ENCODE results near the gene ZNF664. TPM values are rescaled to one million over a fixed set of nuclear protein-coding genes. Genes with fewer than 3 reads are reported as not detected.
A peak's percentile ranks its signal among the peaks of the same experiment; 100 is the strongest.

ZNF664 gene
- total and polyA plus RNA-seq, 12 donors: 36.9 to 94.6 (median 76.9) TPM

DNA sequence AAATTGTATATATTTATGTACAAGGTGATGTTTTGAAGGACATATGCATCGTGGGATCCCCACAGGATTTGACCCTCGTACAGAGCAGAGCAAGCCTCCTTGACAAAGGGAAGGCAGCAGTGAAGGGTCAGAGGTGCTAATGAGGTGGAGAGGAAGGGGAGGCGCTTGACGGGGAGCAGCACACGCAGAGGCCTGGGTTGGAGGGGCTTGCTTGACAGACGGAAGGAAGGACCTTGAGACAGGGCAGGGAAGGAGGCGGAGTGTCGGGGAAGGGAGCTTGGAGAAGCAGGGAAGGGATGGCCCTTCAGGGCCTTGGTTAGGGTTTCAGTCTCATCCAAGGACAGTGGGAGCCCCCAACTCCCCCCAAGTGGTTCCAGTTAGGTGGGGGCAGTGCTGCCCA lies 52.6 kb downstream of the ZNF664 start:
- TF ChIP-seq, protein P1, sequence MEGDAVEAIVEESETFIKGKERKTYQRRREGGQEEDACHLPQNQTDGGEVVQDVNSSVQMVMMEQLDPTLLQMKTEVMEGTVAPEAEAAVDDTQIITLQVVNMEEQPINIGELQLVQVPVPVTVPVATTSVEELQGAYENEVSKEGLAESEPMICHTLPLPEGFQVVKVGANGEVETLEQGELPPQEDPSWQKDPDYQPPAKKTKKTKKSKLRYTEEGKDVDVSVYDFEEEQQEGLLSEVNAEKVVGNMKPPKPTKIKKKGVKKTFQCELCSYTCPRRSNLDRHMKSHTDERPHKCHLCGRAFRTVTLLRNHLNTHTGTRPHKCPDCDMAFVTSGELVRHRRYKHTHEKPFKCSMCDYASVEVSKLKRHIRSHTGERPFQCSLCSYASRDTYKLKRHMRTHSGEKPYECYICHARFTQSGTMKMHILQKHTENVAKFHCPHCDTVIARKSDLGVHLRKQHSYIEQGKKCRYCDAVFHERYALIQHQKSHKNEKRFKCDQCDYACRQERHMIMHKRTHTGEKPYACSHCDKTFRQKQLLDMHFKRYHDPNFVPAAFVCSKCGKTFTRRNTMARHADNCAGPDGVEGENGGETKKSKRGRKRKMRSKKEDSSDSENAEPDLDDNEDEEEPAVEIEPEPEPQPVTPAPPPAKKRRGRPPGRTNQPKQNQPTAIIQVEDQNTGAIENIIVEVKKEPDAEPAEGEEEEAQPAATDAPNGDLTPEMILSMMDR (IDR thresholded peaks at IDR 0.05): no peak
- Histone ChIP-seq H3K27ac (no peak overlapping the region), H3K9me3 (no peaks in the 10 kb centered on the region), H3K27me3 (no peaks in the 10 kb centered on the region), H3K4me3 (no peak overlapping the region), H3K36me3 (no peaks in the 10 kb centered on the region), H3K4me1 (peaks cover 0 to 48% (median 31%) of the 10 kb centered on the region in 9 donors)
- no peak for DNase-seq
- WGBS, 2 donors: 83 to 85% methylated on average over 8 of the region's 8 CpGs
- intact Hi-C loops (cut with DNase I): no loop called here
- ATAC-seq: no peak

DNA sequence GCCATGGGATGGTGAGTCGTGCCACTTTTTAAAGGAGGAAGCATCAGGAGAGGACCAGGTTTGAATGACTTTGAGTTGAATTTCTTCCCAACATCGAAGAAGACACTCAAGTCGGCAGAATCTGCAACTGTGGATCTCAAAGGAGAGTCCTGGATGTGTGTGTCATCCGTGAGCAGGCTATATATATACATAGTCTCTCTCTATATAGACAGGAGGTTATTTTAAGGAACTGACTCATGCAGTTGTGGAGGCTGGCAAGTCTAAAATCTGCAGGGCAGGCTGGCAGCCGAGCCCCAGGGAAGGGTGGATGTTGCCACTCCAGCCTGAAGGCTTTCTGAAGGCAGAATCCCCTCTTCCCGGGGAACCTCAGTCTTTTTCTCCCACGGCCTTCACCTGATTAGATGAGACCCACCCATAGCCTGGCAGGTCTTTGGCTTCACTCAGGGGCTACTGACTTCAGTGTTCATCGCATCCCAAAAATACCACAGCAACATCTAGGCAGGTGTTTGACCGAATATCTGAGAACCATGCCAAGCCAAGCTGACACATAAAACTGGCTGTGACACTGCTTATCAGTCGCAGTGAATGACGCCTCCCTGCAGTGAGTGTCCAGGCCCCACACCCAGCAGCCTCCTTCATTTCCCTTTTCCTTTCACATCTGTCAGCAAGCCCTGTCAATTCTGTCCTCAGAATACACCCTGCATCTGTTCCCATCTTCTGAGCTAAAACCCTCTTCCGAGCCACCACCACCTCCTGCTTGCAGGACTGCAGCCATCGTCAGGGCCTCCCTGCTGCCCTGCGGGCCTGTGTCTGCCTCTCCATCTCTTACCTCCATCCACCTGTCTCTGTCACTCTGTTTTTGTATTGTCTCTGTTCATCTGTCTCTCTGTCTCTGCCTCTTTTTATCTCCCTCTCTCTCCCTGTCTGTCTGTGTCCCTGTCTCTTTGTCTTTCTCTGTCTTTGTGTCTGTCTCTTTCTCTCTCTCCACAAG lies 54.0 kb downstream of the ZNF664 start:
- WGBS, 2 donors: 57 to 69% methylated on average over 14 of the region's 14 CpGs
- peak overlapping the region in 7 of 10 donors; percentile 14 to 64 (median 54) for H3K27ac ChIP-seq
- DNase-seq (peak in 1 of 2 donors; percentile 38), ATAC-seq (peak; percentile 27 to 86 (median 77))
- H3K4me3 ChIP-seq: no peak overlapping the region
- no peaks in the 10 kb centered on the region for H3K9me3 ChIP-seq
- no peaks in the 10 kb centered on the region for H3K27me3 ChIP-seq
- TF ChIP-seq, protein P1 (IDR thresholded peaks at IDR 0.05): no peak
- H3K36me3 ChIP-seq: no peaks in the 10 kb centered on the region
- peaks cover 0 to 49% (median 26%) of the 10 kb centered on the region in 9 donors for H3K4me1 ChIP-seq
- intact Hi-C loops (cut with DNase I): no loop called here

DNA sequence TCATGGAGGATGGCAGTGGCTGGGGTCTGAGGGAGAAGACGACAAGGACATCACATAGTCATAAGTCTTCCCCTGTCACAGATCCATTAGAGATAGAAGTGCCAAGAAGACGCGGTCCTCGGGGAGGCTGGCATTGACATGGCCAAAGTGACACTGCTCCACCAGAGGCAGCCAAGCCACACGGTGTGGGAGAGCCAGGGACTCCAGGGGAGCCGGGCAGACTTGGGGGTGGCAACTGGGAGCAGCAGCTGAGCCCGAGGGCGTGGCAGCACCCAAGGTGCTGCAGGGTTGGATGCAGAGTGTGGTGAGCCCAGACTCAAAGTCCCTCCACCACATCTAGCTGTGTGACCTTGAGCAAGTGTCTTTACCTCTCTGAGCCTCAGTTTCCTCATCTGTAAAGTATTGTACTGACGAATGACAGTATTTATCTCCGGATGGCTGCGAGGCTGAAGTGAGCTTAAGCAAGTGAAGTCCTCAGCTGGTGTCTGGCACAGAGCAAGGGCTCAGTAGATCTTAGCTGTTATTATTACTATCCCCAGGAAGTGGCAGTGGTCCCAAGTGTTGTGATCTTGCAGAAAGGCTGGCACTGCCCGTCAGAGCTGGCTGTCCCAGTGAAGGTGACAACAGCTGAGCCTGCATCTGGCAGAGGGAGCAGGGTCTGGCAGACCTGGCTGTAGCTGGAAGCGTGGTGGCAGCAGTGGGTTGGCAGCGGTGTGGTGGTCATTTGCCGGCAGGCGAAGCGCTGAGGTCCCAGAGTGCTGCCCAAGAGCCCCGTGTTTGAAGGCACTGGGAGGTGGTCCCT lies 54.9 kb downstream of the ZNF664 start:
- no peaks in the 10 kb centered on the region for H3K27me3 ChIP-seq
- H3K36me3 ChIP-seq: no peaks in the 10 kb centered on the region
- no peak overlapping the region for H3K4me3 ChIP-seq
- intact Hi-C loops (cut with DNase I): no loop called here
- peak in 7 of 8 donors; percentile 34 to 77 (median 67) for ATAC-seq
- H3K9me3 ChIP-seq: no peaks in the 10 kb centered on the region
- TF ChIP-seq, protein P1 (IDR thresholded peaks at IDR 0.05): peak in 1 of 9 donors; percentile 19
- peak overlapping the region in 8 of 10 donors; percentile 14 to 64 (median 45) for H3K27ac ChIP-seq
- WGBS, 2 donors: 62 to 70% methylated on average over 18 of the region's 18 CpGs
- peak; percentile 53 to 67 for DNase-seq
- peaks cover 0 to 53% (median 26%) of the 10 kb centered on the region in 9 donors for H3K4me1 ChIP-seq

DNA sequence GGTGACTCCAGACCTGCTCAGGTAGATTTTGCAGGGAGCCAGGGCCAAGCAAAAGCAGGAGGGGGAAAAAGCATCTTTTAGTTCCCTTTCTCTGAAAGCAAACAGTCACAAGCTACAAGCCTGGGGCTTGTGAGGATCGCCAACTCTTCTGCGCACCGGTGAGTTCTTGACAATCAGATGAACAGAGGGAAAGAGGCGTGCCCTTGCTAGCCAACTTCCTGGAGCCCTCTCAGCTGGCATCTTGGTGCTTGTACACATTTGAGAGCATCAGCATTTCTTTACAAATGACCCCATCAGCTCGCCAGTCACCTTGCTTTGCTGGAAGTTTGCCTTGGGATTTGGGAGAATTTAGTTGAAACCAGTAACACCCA lies 55.5 kb downstream of the ZNF664 start:
- intact Hi-C loops (cut with DNase I): no loop called here
- ATAC-seq (no peak), DNase-seq (no peak)
- Histone ChIP-seq H3K27ac (peak overlapping the region in 3 of 10 donors; percentile 14 to 64 (median 15)), H3K4me1 (peaks cover 0 to 53% (median 26%) of the 10 kb centered on the region in 9 donors), H3K36me3 (no peaks in the 10 kb centered on the region), H3K9me3 (no peaks in the 10 kb centered on the region), H3K4me3 (no peak overlapping the region), H3K27me3 (no peaks in the 10 kb centered on the region)
- TF ChIP-seq, protein P1 (IDR thresholded peaks at IDR 0.05): no peak
- 63 to 65% methylated on average over 5 of the region's 5 CpGs for WGBS, 2 donors

All from heart right ventricle (tissue), 16 donors.